Parathyroid adenoma (tissue), 2 donors: Measurements from ENCODE around the gene MCOLN2.
"Not testable (repeated sequence)": the region's sequence is repeated elsewhere in the genome, so short reads cannot be mapped to it uniquely, and the experiment has no call there.

Source experiments
- H2AFZ ChIP-seq: fragments of 300-600 bp; sonication (generic); one replicate; pipeline ENCODE4 v1.7.0; 2017; ENCODE audit warnings: antibody characterized with exemption, mild to moderate bottlenecking
- H3K27ac ChIP-seq: fragments of 300-600 bp; sonication (generic); one replicate; pipeline ENCODE4 v1.7.0; 2017
- H3K27me3 ChIP-seq: fragments of 300-600 bp; sonication (generic); one replicate; pipeline ENCODE4 v1.7.0; 2017; ENCODE audit warnings: low read length; ENCODE audit not compliant: control insufficient read depth, insufficient read depth
- H3K36me3 ChIP-seq: fragments of 300-600 bp; sonication (generic); one replicate; pipeline ENCODE4 v1.7.0; 2017; ENCODE audit warnings: low read length; ENCODE audit not compliant: control insufficient read depth, insufficient read depth
- H3K4me1 ChIP-seq: fragments of 300-600 bp; sonication (generic); one replicate; pipeline ENCODE4 v1.7.0; 2017; ENCODE audit warnings: control low read depth
- H3K4me2 ChIP-seq: fragments of 300-600 bp; sonication (generic); one replicate; pipeline ENCODE4 v1.7.0; 2017; ENCODE audit warnings: low read length
- H3K4me3 ChIP-seq: fragments of 300-600 bp; sonication (generic); one replicate; pipeline ENCODE4 v1.7.0; 2017; ENCODE audit warnings: low read depth, low read length
- H3K79me2 ChIP-seq: fragments of 300-600 bp; sonication (generic); one replicate; pipeline ENCODE4 v1.7.0; 2017; ENCODE audit warnings: control low read depth
- H3K9ac ChIP-seq: fragments of 300-600 bp; sonication (generic); one replicate; pipeline ENCODE4 v1.7.0; 2017; ENCODE audit warnings: mild to moderate bottlenecking
- H3K9me3 ChIP-seq: fragments of 300-600 bp; sonication (generic); one replicate; pipeline ENCODE4 v1.7.0; 2017; ENCODE audit warnings: low read length; ENCODE audit not compliant: control insufficient read depth
- CTCF ChIP-seq: fragments of 300-600 bp; sonication (generic); IDR thresholded peaks from one replicate; pipeline ENCODE4 v1.7.0; 2017; ENCODE audit warnings: antibody characterized with exemption, mild to moderate bottlenecking
- donor health status: primary hyperparathyroidism.

Gene MCOLN2

GRCh38 chr1:84997667-84998600, 1.0 kb upstream of the MCOLN2 start:
- H2AFZ ChIP-seq = peak overlapping the region; percentile 83
- peak overlapping the region; percentile 89 for H3K4me2 ChIP-seq
- H3K9ac ChIP-seq = no peak overlapping the region
- H3K27me3 ChIP-seq = no peaks in the 10 kb centered on the region
- H3K4me3 ChIP-seq = peak overlapping the region; percentile 68
- H3K9me3 ChIP-seq = no peaks in the 10 kb centered on the region
- H3K27ac ChIP-seq = no peak overlapping the region
- no peaks in the 10 kb centered on the region for H3K36me3 ChIP-seq
- H3K79me2 ChIP-seq = no peaks in the 10 kb centered on the region
- H3K4me1 ChIP-seq = no peaks in the 10 kb centered on the region
- TF ChIP-seq CTCF = no peak

GRCh38 chr1:84995484-84996334, 1.2 kb downstream of the MCOLN2 start:
- Histone ChIP-seq H3K36me3 (no peaks in the 10 kb centered on the region), H3K27me3 (no peaks in the 10 kb centered on the region), H3K9me3 (no peaks in the 10 kb centered on the region), H3K27ac (no peak overlapping the region), H3K79me2 (no peaks in the 10 kb centered on the region), H3K9ac (no peak overlapping the region), H3K4me2 (no peak overlapping the region), H3K4me1 (no peaks in the 10 kb centered on the region), H2AFZ (no peak overlapping the region), H3K4me3 (no peak overlapping the region)
- no peak for TF ChIP-seq CTCF

- Histone ChIP-seq H3K9ac (no peak overlapping the region), H3K4me1 (no peaks in the 10 kb centered on the region), H3K4me3 (no peak overlapping the region), H3K27me3 (no peaks in the 10 kb centered on the region), H3K79me2 (no peaks in the 10 kb centered on the region), H3K27ac (no peak overlapping the region), H2AFZ (no peak overlapping the region), H3K36me3 (no peaks in the 10 kb centered on the region), H3K4me2 (no peak overlapping the region), H3K9me3 (no peaks in the 10 kb centered on the region)
- TF ChIP-seq CTCF = no peak
Measured at GRCh38 chr1:84991097-84991920, 5.6 kb downstream of the MCOLN2 start.

- Histone ChIP-seq H3K9ac (no peak overlapping the region), H3K36me3 (no peaks in the 10 kb centered on the region), H3K4me2 (no peak overlapping the region), H3K9me3 (no peaks in the 10 kb centered on the region), H3K4me1 (no peaks in the 10 kb centered on the region), H2AFZ (no peak overlapping the region), H3K27me3 (no peaks in the 10 kb centered on the region), H3K27ac (no peak overlapping the region), H3K4me3 (no peak overlapping the region), H3K79me2 (no peaks in the 10 kb centered on the region)
- TF ChIP-seq CTCF = no peak
Measured at GRCh38 chr1:84988588-84988987, 8.3 kb downstream of the MCOLN2 start.

GRCh38 chr1:84986561-84986960, 10.4 kb downstream of the MCOLN2 start:
- not testable (repeated sequence) for H3K4me3 ChIP-seq, H3K4me1 ChIP-seq, H3K9ac ChIP-seq, H3K27ac ChIP-seq, H3K9me3 ChIP-seq, H3K79me2 ChIP-seq, H2AFZ ChIP-seq, H3K4me2 ChIP-seq, H3K36me3 ChIP-seq, H3K27me3 ChIP-seq
